ENCODE results near the gene EEF1AKMT4. TPM values are rescaled to one million over a fixed set of nuclear protein-coding genes. Genes with fewer than 3 reads are reported as not detected.

Gene EEF1AKMT4
- total and polyA plus RNA-seq, 10 of the 15 experiments (the other 5 are each of a cell fraction or from before 2014, with no cell fraction given) = 7.5 to 26.8 (median 18.3) TPM

DNA sequence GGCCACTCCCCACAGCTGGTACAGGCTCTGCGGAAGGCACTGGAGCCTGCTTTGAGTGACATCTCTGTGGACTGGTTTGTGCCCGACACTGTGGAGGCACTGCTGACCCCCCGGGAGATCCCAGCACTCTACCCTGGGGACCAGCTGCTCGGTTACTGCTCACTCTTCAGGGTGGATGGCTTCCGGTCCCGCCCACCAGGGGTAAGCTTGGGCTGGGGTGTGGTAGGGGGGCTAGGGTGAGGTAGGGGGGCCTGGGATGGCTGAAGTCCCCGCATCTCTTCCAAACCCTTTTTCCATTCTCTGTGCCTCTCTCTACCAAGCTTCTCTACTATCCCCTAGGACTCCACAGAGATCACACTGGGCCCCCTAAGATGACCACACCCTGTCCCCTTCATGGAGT lies 12.3 kb upstream of the EEF1AKMT4 start:
- Histone ChIP-seq H2AFZ (ENCODE audit: control insufficient read depth, low read depth, low read length) (no peak overlapping the region), H3K27me3 (replicated peaks in 1 of 2; ENCODE audit: control insufficient read depth in 2 of 2, insufficient read depth in 2 of 2, low read length in 1 of 2) (no peaks in the 10 kb centered on the region; a peak in 1 of 4 replicates), H3K4me3 (no peak overlapping the region), H3K27ac (ENCODE audit: control insufficient read depth, insufficient read depth) (no peak overlapping the region), H3K9me3 (replicated peaks; ENCODE audit: control insufficient read depth, insufficient read depth, low read length) (no peaks in the 10 kb centered on the region), H3K9ac (ENCODE audit: control insufficient read depth, insufficient read depth, low read length) (no peak overlapping the region), H3K79me2 (ENCODE audit: control insufficient read depth, insufficient read depth, low read length) (no peaks in the 10 kb centered on the region), H3K4me2 (ENCODE audit: control insufficient read depth, insufficient read depth) (no peak overlapping the region), H3K36me3 (ENCODE audit: control insufficient read depth in 2 of 2, insufficient read depth in 2 of 2, low read length in 1 of 2) (peaks cover 1 to 5% of the 10 kb centered on the region in 2 experiments; a peak in 3 of 4 replicates), H4K20me1 (ENCODE audit: control insufficient read depth, insufficient read depth) (no peaks in the 10 kb centered on the region), H3K4me1 (ENCODE audit: control insufficient read depth, insufficient read depth, low read length) (no peaks in the 10 kb centered on the region)
- BruUV-seq (replicated peaks) = no TSS peak
- intact Hi-C loops (cut with micrococcal nuclease; ENCODE audit: unreplicated experiment) (no loop called here), in situ Hi-C loops (cut with MboI) (no loop called here)
- ChIA-PET CTCF (interaction anchor here (0.7 to 3.5 kb wide), 4 partner anchors 9 to 20 kb away, joined by 3 to 23 read pairs (median 4); no protein-coding TSS in a partner anchor), SMC1A (ENCODE audit: uncharacterized antibody, unreplicated experiment) (interaction anchor here (1.1 to 1.2 kb wide), 2 partner anchors 9 to 108 kb away, joined by 3 to 4 read pairs; no protein-coding TSS in a partner anchor), RAD21 (ENCODE audit: unreplicated experiment) (interaction anchor here (1.1 to 1.6 kb wide), 2 partner anchors 10 to 16 kb away, joined by 4 to 6 read pairs; no protein-coding TSS in a partner anchor), POLR2A (no interaction called here)
- no peak for DNase-seq (ENCODE audit: low read depth, low spot score)
- 48% methylated on average over 5 of the region's 7 CpGs for WGBS (ENCODE audit: insufficient coverage, insufficient replicate concordance, low lambda C conversion rate, missing lambda C conversion rate)
- ATAC-seq = no peak
- FAIRE-seq = no peak
- TF ChIP-seq, protein P1, sequence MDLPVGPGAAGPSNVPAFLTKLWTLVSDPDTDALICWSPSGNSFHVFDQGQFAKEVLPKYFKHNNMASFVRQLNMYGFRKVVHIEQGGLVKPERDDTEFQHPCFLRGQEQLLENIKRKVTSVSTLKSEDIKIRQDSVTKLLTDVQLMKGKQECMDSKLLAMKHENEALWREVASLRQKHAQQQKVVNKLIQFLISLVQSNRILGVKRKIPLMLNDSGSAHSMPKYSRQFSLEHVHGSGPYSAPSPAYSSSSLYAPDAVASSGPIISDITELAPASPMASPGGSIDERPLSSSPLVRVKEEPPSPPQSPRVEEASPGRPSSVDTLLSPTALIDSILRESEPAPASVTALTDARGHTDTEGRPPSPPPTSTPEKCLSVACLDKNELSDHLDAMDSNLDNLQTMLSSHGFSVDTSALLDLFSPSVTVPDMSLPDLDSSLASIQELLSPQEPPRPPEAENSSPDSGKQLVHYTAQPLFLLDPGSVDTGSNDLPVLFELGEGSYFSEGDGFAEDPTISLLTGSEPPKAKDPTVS (IDR thresholded peaks at IDR 0.05; ENCODE audit: low read depth, low read length) = no peak
- TF ChIP-seq, protein P2, sequence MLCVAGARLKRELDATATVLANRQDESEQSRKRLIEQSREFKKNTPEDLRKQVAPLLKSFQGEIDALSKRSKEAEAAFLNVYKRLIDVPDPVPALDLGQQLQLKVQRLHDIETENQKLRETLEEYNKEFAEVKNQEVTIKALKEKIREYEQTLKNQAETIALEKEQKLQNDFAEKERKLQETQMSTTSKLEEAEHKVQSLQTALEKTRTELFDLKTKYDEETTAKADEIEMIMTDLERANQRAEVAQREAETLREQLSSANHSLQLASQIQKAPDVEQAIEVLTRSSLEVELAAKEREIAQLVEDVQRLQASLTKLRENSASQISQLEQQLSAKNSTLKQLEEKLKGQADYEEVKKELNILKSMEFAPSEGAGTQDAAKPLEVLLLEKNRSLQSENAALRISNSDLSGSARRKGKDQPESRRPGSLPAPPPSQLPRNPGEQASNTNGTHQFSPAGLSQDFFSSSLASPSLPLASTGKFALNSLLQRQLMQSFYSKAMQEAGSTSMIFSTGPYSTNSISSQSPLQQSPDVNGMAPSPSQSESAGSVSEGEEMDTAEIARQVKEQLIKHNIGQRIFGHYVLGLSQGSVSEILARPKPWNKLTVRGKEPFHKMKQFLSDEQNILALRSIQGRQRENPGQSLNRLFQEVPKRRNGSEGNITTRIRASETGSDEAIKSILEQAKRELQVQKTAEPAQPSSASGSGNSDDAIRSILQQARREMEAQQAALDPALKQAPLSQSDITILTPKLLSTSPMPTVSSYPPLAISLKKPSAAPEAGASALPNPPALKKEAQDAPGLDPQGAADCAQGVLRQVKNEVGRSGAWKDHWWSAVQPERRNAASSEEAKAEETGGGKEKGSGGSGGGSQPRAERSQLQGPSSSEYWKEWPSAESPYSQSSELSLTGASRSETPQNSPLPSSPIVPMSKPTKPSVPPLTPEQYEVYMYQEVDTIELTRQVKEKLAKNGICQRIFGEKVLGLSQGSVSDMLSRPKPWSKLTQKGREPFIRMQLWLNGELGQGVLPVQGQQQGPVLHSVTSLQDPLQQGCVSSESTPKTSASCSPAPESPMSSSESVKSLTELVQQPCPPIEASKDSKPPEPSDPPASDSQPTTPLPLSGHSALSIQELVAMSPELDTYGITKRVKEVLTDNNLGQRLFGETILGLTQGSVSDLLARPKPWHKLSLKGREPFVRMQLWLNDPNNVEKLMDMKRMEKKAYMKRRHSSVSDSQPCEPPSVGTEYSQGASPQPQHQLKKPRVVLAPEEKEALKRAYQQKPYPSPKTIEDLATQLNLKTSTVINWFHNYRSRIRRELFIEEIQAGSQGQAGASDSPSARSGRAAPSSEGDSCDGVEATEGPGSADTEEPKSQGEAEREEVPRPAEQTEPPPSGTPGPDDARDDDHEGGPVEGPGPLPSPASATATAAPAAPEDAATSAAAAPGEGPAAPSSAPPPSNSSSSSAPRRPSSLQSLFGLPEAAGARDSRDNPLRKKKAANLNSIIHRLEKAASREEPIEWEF (IDR thresholded peaks at IDR 0.05; ENCODE audit: insufficient replicate concordance, low read depth, low read length) = no peak
- TF ChIP-seq, protein P3, sequence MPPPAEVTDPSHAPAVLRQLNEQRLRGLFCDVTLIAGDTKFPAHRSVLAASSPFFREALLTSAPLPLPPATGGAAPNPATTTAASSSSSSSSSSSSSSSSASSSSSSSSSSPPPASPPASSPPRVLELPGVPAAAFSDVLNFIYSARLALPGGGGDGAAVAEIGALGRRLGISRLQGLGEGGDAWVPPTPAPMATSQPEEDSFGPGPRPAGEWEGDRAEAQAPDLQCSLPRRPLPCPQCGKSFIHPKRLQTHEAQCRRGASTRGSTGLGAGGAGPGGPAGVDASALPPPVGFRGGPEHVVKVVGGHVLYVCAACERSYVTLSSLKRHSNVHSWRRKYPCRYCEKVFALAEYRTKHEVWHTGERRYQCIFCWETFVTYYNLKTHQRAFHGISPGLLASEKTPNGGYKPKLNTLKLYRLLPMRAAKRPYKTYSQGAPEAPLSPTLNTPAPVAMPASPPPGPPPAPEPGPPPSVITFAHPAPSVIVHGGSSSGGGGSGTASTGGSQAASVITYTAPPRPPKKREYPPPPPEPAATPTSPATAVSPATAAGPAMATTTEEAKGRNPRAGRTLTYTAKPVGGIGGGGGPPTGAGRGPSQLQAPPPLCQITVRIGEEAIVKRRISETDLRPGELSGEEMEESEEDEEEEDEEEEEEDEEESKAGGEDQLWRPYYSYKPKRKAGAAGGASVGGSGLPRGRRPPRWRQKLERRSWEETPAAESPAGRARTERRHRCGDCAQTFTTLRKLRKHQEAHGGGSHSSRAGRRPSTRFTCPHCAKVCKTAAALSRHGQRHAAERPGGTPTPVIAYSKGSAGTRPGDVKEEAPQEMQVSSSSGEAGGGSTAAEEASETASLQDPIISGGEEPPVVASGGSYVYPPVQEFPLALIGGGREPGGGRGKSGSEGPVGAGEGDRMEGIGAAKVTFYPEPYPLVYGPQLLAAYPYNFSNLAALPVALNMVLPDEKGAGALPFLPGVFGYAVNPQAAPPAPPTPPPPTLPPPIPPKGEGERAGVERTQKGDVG (CRISPR knock-in tag; IDR thresholded peaks at IDR 0.05) = no peak
- no peak for TF ChIP-seq ZNF274 (IDR thresholded peaks at IDR 0.05; ENCODE audit: insufficient read depth, insufficient read length)
- no peak for TF ChIP-seq GABPA (IDR thresholded peaks at IDR 0.05; ENCODE audit: low read depth)
- no peak for TF ChIP-seq HDAC6 (IDR thresholded peaks at IDR 0.05; ENCODE audit: unreplicated experiment)
- no peak for TF ChIP-seq LARP7 (IDR thresholded peaks at IDR 0.05)
- TF ChIP-seq, protein P4, sequence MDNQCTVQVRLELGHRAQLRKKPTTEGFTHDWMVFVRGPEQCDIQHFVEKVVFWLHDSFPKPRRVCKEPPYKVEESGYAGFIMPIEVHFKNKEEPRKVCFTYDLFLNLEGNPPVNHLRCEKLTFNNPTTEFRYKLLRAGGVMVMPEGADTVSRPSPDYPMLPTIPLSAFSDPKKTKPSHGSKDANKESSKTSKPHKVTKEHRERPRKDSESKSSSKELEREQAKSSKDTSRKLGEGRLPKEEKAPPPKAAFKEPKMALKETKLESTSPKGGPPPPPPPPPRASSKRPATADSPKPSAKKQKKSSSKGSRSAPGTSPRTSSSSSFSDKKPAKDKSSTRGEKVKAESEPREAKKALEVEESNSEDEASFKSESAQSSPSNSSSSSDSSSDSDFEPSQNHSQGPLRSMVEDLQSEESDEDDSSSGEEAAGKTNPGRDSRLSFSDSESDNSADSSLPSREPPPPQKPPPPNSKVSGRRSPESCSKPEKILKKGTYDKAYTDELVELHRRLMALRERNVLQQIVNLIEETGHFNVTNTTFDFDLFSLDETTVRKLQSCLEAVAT (IDR thresholded peaks at IDR 0.05) = no peak
- no peak for TF ChIP-seq YBX1 (IDR thresholded peaks at IDR 0.05)
- no peak for TF ChIP-seq NFYA (IDR thresholded peaks at IDR 0.05; ENCODE audit: borderline replicate concordance, low read depth, low read length)
